Stimulated activated CD8-positive, alpha-beta memory T cell treated with anti-CD3 and anti-CD28 coated beads, Interleukin-7, amount 100 ng/mL, for 4 hours (primary cell): ENCODE measurements around the gene TUBB1.

ENCODE experiments used
- DNase-seq, 2 donors: peaks; one replicate each; pipeline ENCODE4 v3.0.0-alpha.2; 2020; ENCODE audit warnings: low read depth in 2 of 2

Gene TUBB1

DNA sequence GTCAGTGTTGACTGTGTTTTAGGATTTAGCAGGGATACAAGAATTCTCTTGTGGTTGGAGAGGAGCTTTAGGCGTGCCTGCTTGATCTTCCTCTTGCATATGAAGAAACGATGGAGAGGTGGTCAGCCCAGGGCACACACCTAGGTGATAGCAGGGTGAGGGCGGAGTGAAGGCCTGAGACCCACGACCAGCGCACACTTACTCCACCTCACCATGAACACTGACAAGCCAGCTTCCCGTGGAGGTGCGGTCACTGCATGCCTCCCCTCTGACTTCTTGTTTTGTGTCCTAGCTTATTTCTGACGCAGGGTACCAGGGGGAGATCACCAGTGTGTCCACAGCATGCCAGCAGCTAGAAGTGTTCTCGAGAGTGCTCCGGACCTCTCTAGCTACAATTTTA is 30.0 kb upstream of the TUBB1 start:
- no peak for DNase-seq

DNA sequence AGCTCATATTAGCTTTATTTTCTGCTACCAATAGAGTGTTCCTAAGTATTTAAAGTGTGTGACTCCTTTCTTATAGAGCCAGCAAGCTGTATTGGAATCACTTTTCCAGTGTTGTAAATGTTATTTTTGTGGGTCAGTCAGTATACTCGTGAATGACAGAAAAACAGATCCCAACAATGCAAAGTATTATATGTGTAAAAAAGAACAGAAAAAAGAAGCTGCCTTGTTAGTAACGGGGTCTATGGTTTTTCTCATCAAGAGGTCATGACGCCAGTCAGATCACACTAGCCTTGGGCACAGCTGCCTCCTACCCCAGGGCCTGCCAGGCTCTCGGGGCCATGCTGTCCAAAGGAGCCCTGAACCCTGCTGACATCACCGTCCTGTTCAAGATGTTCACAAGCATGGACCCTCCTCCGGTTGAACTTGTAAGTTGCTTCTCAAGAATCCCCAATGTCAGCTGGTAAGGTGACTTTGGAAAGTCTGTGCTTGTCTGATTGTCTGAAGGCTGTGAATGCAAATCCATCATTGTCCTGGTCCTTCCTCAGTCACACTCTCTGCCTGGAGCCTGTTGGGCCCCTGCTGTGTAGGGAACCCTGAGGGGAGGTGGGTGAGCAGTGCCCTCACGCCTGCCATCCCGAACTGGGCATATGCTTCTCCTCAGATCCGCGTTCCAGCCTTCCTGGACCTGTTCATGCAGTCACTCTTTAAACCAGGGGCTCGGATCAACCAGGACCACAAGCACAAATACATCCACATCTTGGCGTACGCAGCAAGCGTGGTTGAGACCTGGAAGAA is 28.4 kb upstream of the TUBB1 start:
- no peak for DNase-seq

DNA sequence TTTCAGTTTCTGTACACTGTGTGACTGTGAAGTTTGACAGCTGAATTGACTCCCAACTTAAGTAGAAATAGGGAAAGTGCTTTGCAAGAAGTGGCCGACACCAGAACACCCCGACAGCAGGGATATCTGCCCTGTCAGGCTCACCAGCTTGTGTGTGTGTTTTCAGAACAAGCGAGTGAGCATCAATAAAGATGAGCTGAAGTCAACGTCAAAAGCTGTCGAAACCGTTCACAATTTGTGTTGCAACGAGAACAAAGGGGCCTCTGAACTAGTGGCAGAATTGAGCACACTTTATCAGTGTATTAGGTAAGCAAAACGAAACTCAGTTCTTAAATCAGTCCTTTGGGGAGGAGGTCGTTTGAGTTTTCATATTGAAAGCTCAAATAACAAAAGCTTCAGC is 27.5 kb upstream of the TUBB1 start:
- DNase-seq, result no peak

DNA sequence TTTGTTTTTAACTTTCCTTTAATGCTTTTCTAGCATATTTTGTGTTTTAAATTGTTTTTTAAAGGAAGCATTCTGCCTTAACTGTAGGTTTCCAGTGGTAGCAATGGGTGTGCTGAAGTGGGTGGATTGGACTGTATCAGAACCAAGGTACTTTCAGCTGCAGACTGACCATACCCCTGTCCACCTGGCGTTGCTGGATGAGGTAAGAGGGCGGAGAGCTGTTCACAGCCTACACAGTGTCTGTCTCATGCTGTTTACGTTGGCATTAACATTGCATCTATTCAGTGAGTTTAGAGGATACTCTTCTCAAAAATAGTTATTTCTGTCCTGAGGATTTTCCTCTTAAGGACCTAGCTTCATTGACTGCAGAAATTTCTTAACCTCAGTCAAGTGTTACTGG is 26.3 kb upstream of the TUBB1 start:
- DNase-seq, result no peak

DNA sequence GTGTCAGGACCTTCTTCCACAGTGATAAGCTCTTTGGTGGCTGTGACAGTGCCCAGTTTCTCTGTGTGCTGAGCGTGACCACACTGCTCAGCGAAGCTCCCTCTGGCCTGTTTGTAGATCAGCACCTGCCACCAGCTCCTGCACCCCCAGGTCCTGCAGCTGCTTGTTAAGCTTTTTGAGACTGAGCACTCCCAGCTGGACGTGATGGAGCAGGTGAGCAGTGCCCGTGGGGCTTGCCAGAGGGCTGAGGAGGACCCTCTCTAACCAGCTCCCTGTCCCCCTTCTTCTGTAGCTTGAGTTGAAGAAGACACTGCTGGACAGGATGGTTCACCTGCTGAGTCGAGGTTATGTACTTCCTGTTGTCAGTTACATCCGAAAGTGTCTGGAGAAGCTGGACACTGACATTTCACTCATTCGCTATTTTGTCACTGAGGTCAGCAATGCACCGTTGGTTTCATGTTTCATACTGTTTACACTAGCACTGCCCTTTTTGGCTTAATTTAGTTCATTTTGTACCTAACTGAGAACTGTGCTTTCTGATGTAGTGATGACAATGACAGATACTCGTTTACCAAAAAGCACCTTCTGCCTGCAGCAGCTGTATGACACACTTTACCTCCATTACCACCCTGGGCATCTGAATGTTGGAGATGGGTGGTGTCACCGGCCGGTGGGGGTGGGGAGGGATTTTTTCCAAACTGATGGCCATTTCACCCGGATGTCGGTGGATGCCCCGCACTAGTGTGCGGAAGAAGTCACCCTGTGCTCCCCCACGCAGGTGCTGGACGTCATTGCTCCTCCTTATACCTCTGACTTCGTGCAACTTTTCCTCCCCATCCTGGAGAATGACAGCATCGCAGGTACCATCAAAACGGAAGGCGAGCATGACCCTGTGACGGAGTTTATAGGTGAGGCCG is 25.6 kb upstream of the TUBB1 start:
- no peak for DNase-seq

DNA sequence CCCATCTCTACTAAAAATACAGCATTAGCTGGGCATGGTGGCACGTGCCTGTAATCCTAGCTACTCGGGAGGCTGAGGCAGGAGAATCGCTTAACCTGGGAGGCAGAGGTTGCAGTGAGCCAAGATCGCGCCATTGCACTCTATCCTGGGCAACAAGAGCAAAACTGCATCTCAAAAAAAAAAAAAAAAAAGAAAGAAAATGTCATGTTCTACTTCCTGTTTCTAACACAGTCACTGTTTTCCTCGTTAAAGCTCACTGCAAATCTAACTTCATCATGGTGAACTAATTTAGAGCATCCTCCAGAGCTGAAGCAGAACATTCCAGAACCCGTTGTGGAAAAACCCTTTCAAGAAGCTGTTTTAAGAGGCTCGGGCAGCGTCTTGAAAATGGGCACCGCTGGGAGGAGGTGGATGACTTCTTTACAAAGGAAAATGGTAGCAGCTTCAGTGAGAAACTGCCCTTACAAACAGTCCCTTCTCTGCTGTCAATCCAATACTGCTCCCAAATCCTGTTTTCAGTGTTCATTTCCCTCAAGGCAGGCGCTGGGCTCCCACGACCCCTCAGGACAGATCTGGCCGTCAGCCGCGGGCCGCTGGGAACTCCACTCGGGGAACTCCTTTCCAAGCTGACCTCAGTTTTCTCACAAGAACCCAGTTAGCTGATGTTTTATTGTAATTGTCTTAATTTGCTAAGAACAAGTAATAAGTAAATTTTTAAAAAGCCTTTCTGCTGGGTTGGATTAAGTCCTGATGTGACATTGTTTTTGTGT is 24.7 kb upstream of the TUBB1 start:
- DNase-seq, result no peak

DNA sequence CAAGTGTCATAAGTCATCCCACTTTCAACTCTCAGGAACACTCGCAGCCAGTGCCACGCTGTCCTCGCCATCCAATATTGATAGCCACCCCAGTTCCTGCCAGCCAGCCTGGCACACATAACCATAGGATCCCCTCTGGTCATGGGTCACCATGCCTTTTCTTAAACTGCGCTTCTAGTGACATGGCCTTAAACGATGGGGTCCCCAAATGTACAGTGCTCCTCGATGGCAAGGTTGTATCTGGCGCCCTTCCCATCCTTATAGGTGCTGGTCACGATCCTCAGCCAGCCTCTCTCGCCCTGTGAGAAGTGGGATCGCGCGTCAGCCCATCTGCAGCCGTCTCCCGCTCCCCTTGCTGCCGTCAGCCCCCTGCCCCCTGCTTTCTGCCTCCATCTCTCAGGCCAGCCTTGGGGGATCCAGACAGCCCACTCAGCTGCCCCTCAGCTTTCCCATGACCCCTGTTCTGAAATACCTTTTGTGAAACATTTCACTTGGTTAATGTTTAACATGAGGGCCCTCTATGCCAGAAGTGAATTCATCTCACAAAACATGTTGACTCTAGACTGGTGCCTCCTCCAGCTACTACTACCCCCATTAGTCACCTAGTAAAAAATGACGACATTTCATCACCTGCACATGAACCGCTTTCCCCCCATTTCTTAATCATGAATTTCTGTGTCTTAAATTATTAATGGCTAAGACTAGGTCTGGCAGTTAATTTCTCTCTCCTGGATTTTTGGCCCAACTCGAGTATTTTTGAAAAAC is 23.6 kb upstream of the TUBB1 start:
- no peak for DNase-seq

DNA sequence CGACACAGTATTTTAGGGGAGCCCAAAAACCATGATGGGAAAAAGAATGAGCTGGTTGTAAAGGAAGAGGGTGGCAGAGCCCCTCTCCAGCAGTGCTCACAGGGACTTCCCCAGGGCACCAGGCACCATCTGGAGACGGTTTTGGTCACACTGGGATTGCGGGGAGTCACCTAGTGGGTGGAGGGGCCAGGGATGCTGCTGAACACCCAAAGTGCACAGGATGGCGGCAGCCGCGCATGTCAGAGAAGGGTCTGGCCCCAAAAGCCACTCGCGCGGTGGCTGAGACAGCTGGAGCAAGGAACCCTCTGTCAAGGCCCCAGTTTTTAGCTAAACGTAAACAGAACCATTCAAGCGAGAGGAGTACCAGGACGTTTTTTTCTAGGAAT is 23.0 kb upstream of the TUBB1 start:
- no peak for DNase-seq

DNA sequence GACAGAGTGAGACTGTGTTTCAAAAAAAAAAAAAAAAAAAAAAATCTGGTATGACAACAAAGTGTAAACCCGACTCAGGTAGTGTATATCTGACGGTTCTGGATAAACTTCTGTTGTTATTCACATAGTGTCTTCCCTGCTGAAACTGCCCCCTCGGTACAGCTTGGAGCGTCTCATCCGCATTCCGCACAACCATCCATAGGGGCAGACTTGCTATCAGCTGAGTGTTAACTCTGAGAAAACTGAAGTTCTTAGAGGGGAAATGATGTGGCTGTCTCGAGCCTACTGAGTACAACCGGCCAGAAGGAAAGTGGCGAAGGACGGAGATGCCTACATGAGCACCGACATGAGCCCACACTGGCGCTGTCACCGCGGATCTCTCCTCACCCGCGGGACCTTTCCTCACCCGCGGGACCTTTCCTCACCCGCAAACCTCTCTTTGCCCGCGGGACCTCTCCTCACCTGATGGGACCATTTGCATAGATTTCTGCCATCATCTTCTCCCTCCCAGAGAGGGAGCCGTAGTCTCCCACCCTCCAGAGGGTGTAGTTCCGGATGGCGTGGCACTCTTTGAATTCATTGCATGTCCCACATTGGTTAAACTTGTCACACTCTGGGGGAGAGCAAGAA is 22.0 kb upstream of the TUBB1 start:
- no peak for DNase-seq

DNA sequence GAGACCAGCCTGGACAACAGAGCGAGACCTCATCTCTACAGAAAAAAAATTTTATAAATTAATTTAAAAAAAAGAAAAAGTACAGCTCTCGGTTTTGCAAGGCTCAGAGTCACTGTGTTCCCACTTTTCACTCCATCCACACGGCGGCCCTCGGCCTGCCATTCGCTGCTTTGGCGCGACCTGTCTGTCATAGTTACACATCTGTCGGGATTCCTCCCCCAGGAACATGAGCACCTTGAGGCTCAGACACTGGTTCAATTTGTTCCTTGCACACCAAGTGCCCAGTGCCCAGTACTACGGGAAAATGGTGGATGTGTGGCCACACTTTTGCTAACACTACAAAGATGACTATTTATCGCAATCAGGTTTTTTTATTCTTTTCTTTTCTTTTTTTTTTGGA is 20.6 kb upstream of the TUBB1 start:
- DNase-seq, result no peak

DNA sequence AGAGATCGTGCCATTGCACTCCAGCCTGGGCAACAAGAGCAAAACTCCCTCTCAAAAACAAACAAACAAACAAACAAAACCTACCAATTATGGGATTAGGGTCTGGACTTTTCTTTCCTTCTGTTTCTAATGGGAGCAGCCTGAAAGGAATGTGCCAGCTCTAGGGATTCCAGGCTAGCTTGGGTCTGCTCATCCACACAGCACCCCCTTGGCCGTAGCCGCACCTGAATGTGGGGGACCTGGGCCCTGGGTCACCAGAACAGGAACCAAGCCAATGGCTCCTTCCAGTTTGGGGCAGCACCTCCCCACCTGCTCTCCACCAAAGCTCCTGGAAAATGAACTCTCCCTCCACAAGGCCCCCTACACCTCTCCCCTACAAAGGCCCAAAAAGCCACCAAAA is 18.9 kb upstream of the TUBB1 start:
- DNase-seq, result no peak

DNA sequence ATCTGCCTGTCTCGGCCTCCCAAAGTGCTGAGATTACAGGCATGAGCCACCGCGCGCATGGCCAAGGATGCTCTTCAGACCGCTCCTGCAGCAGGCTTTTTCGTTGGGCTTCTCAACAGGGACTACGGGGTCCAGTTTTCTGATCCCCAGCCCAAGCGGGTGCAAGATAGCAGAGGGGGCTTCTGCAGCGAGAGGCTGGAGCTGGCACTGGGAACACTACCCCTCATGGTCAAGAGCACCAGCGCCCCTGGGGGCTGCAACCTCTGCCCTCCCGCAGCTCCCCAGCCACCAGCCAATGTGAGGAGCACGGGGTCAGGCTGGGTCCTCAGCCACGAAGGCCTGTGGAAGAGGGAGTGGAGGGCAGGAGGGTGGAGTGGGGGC is 18.2 kb upstream of the TUBB1 start:
- no peak for DNase-seq

DNA sequence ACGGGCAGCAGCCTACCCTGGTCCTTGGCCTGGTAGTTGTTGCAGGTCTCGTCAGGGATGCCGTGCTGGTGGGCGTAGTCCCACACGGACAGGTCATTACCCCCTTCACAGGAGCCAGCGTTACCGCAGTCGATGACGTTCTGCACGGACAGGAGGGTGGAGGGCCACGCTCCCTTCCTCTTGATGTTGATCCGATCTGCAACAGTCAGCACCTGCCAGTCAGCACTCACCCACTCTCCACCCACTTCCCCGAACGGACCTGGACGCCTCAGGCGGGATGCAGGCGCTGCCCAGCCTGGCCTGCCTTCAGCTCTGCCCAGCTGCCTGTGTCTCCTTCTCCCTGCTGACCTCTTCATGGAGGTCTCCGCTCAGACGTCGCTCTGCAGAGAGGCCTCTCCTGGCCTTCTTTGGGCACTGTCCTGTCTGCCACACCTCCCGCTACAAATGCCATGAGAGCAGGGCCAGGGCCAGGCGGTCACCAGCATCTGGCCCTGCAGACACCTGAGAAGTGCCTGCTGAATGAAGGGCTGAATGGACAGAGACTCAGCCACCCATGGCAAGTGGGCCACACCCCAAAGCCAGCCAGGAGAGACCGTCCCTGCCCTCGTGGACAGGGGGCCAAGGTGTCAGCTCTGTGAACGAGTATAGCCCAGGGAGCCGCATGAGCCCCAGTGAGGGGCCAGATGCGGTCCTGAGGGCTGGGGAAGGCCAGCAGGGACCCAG is 17.6 kb upstream of the TUBB1 start:
- DNase-seq, result no peak

DNA sequence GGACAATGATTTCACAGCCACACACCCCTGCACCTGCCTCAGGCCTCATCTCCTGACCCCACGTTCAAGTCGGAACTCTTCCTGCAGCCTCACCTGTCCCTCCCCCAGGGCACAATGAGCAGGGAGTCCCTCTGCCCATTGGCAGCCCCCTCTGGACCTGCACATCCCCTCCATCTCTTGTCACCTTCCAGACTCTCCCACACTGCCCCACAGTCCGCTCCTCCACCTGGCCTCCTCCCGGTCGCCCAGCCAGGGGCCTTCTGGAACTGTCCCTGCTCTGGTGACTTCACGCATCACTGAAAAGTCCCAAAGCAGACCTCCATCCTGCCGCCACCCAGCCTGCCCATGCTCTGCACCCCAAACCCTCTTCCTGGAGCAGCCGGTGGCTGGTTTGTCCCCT is 16.8 kb upstream of the TUBB1 start:
- no peak for DNase-seq

DNA sequence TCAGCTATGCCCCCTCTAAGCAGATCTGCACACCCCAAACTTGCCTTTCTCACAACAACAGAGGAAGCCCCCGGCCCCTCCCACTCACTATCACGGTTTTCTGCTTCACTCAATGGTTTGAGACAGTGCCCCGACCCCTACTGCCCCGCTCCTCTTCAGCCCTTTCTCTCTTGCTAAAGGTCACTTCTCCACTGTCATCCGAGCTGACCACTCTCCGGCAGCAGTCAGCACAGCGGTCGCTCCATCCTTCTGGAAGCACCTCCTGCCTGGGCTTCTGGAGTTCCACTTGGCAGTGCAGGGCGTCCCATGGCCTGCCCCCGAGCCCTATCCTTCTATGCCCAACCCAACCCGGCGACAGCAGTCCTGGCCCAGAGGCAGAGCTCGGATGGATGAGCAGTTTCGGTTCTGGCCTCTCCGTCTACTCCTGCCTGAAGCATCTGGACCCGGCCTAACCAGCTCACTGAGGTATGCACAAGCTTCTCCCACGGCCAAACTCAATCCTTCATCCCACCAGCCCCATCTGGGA is 16.3 kb upstream of the TUBB1 start:
- no peak for DNase-seq

DNA sequence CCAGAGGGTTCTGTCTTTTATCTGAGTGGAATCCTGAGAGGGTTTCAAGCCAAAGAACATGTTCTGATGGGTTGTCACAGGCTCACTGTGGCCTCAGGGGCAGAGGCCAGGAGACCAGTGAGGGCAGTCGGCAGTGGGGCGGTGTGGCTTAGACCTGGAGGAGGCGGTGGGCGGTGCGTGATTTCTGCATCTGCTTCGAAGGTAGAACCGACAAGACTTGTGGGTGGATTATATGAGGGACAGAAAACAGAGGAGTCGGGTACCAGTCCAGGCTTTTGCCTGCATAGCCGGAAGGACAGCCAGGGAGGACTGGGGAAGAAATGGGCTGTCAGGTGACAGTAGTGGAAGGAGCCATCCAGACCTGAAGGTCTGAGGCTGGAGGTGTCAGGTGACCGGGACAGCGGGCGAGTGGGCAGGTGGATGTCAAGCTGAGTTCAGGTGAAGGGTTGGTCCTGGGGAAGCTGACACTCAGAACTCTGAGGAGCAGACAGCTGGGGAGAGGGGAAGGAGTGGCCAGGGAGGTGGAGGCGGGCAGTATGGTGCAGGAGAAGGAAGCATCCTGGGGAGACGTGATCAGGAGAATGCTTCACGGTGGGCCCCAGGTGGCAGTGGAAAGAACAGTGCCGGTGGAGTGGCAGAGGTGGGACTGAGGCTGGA is 15.3 kb upstream of the TUBB1 start:
- no peak for DNase-seq

DNA sequence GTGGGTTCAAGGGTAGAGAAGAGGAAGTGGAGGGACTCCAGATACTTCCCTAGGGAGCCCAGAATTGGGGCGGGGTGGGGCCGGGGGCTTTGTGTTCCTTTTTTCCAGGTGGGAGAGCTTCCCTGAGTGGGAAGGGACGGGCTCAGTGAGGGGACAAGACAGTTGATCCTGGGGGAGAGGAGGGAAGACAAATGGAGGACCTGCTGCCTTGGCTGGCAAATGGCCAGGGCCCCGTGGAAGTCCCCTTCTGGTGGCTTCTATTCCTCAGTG is 14.8 kb upstream of the TUBB1 start:
- no peak for DNase-seq

DNA sequence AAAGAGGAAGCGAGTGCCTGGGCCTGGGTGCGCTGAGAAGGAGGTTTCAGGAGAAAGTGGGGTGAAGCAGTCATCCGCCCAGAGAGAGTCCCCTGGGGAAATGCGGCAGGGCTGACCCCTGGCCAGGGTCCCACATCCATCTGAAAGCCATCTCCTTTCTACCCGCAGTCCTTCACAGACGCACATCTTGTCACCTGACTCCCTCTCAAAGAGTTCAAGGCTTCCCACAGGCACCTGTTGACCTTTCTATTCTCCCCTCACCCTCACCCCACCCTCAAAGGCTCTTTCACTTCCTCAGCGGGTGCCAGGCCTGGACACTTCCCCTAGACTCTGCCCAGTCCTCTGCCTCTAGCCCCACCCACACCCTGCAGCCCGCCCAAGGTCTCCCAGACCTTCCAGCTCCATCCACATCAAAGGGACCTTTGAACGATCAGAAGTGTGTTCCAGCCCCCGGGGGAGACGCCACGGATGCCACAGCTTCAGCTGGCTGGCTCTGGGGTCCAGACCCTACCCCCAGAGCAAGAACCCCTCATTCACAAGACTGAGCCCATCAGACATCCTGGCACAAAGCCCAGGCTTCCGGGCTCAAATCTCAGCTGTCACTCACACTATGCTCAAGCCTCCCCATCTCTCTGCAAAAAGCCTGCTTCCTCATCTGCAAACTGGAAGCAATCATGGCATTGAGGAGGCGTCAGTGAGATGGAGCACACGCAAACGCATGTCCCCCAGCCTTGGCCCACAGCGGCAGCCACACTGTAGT is 14.3 kb upstream of the TUBB1 start:
- no peak for DNase-seq

DNA sequence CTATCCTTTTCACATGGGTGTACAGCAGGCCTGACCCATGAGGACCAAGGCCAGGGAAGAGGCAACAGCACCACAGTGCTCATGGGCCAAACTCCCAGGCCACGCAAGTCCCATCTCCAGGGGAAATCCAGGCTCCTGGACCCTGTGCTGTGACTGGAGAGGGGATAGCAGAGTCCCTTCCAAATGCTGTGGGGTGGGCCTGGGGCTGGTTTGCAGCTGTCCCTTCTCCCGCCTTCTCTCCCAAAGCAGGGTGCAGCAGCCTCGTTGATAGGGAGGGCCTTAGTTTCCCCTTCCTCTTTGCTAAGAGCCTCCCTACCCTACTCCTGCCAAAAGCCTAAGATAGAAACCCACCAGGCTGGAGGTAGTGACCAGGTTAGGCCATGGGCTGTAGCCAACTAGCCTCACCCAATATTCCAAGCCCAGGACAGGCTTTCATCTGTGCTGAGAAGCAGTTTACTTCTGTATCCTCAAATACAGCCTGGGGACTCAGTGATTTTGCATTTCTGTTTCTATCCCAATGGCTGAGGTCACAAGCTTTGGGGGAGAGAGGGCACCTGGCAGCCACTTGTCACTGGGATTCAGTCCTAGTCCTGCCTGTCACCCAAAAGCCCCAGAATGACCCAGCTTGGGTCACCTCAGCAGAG is 13.6 kb upstream of the TUBB1 start:
- DNase-seq, result no peak
